HG02981 (cell line): ENCODE results near the gene CCDC33.

Experiments used
- ATAC-seq: cut with Tn5 transposase; IDR thresholded peaks from one replicate; pipeline ENCODE4 v1.9.1; 2021; ENCODE audit warnings: mild to moderate bottlenecking, moderate library complexity; ENCODE audit not compliant: unreplicated experiment

CCDC33 gene

DNA sequence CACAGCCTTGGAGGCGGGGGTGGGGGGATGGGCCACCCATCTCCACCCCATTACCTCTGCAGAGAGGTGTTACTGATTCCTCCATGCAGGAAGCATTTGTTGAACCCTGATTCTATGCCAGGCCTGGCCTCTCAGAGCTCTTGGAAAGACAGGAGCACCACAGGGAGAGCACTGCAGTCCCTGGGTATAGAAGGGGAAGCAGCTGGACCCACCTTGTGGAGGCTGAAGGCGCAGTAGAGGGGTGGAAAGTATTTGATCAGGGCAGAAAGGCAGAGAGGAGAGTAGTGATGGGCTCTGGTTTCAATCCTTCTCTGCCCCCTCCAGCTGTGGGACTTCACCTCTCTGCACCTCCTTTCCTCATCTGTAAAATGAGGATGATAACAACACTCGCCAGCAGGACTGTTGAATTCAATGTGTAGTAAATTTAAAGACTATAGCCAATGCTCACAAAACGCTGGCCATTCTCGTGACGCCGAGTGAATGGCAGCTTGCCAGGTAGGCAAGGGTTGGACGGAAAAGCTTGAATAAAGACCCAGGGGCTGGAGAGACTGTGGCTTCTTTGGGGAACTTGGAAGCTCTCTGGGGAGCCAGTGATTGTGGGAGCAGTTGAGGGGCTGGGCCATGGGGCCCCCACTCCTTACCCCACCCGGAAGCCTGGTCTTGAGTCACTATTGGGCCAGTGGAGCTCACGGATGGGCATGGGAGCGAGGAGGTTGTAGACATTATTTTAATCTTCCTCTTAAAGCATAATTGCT, 8.0 kb upstream of the CCDC33 start:
- ATAC-seq: no peak

DNA sequence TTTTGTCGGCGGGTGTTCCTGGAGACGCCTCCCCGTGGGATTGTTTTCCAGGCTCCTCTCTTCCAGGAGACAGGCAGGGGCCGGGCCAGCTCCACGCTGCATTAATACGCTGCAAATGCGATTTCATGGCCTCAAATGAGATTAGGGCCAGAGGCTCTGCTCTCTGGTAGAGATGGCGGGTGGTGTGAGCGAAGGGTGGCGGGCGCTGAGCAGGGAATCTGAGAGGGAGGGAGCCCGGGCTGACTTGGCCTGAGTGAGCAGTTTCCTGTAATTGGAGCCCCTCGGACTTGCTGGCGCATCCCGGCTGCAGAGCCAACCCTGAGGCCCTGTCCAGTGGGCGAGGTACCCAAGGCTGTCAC, 7.4 kb upstream of the CCDC33 start:
- ATAC-seq: no peak

DNA sequence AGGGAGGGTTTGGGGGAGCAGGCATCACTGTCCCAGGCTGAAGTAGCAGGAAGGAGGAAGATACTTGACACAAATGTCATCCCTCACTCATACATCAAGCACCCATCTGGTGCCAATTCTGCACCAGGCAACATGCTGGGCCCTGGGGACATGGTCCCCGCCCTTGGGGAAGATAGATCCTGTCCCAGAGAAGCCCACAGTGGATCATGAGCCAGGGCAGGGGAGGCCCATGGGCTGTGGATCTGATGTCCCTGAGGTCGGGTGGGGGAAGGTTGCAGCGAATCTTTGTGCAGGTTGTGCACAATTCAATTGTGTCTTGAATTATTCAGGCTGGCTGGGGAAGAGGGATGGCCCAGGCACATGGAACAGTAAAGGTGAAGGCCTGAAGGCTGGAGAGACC, 6.4 kb upstream of the CCDC33 start:
- ATAC-seq: no peak

DNA sequence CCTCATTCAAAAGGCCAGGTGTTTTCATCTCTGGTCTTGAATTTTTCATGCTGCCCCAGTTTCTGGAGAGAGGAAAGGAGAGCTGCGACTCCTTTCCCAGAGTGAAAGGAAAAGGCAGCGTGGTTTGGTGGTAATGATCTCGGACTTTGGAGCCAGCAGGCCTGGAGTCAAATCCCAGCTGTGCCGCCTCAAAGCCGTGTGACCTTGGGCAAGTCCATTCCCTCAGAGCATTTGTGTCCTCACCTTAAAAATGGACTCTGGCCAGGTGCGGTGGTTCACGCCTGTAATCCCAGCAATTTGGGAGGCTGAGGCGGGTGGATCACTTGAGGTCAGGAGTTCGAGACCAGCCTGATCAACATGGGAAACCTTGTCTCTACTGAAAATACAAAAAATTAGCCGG, 4.7 kb upstream of the CCDC33 start:
- no peak for ATAC-seq

DNA sequence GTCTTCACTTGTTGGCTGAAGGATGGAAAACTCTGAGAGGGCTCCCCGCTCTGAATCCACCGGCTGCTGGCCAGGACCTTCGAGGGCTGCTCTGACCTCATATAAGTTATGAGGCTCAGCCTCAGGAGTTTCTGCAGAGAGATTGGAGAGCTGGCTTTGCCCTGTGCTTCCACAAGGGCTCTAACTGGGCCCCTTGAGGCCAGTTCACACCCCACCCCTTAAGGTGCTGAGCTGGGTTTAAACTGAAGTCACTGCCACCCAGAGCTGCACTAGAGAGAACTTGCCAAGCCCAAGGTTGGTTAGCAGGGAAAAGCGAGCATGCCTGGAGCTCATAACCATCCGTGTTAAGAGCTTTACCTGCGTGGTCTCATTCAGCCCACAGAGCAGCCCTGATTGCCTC, 2.8 kb upstream of the CCDC33 start:
- no peak for ATAC-seq

DNA sequence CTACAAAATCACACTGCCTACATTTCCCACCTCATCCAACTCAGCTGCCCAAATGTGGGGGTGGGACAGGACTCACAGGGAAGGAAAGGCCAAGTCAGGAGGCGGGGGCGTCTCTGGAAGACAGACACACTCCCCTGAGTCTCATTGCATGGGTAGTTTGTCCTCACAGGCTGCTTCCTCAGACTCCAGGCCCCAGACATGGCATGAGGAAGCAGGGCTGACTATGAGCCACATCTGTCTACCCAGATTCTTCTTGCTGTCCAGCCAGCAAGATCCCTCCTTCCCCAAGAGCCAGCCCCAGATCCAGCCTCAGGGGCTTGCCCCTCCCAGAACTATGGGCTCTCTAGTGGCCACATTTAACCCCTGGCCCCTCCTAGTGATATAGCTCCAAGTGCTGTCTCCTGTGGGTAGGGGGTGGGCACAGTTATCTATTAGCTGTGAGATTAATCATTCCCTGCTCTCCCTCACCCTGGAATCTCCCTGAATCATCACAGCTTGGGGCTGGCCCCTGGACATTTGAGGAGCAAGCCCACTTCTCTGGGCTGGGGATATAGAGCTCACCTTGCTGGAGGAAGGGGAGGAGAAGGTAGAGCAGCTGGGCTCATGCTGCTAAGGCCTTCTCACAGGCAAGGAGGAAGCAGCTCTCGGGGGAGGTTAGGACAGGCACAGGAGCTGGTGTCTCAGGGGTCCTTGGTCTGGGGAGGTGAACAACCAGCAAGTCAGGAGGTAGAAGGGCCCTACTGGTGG, 2.1 kb upstream of the CCDC33 start:
- ATAC-seq: no peak

DNA sequence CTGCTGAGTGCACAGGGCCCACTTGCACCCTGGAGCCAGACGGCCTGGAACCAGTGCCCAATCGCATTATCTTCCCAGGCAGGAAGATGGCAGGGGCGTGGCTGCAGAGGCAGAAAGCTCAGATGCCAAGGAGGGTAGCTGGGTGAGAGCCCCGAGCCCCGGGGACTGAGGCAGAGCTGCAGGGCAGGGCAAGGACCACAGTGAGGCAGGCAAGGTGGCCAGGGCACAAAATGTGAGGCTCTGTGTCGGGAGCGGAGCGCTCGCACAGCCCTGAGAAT, 1.6 kb upstream of the CCDC33 start:
- ATAC-seq: no peak

DNA sequence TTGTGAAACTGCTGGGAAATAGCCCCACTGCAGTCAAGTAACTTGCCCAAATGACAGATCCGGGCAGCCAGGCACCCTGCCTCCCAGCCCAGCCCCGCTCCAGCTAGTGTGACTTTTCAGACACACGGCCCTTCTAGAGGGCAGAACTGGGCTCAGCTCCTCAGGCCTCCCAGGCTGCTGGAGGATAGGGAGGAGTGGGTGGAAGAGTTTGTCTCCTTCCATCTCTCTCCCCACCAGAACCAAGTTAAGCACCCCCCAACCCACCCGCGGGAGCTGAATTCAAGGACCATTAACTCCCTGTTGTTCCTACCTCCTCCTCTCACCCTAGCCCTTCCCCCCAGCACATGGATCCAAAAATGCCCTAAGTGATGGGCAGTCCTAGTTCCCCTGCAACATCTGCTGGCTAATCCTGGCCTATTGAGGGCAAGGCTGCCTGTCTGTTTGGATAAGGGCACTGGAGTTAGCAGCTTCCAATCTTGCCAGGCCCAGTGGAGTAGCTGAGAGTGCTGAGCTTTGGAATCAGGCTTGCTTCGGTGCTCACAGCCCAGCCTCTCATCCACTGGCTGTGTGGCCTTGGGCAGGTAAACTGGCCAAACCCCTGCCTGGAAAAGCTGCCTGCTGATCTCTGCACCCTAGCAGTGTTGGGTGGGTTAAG, 3.1 kb downstream of the CCDC33 start:
- no peak for ATAC-seq

DNA sequence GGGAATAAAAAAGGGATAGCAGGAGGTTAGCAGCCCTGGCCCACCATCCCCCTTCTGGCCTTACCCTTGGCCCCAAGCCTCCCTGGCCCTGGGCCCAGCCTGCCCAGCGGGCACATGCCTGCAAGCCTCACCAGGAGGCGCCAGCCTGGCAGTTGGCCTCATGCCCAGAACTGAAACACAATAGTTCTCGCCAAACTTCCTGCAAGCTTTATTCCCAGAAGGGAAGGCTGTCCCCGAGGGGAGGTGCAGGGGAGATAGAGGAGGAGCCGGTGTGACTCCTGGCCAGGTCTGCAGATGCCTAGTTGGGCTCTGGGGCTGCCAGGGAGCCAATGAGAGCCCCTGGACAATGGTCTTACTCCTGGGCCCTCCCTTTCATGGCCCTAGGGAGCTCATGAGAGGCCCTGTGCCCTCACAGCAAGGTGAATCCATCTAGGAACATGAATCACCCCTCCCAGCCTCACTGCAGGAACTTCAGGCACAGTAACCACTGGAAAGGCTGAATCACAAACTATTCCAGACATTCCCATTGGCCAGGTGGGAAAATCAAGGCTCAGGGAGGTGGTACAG, 4.0 kb downstream of the CCDC33 start:
- ATAC-seq: no peak

DNA sequence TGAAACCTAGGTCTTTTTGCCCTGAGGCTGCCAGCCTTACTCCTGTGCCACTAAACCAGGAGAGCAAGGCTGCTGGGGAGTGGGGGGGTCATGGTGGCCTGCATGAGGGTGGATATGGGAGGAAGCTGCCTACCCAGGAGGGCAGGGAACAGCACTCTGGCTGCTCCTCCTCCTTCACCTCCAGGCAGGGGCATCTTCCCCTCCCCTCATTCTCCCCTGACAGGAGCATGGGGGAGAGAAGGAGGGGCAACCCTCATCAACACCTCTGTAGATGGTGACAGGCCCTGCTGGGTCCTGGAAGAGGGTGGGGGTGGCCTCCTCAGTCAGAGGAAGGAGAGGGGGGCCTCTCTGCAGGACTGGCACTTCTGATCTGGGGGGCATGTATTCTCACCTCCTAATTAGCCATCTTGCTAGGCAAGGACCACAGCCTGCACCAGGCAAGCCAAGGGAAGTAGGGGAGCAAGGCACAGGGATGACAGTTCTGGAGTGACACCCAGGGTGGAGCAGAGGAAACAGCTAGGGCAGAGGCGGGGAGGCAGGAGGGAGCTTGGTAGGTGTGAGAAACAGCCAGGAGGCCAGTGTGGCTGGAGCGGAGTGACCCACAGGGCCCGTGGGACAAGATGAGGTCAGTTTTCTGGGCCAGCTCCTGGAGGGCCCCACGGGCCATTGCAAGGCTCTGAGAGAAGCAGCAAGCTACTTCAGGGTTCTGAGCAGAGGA, 4.9 kb downstream of the CCDC33 start:
- no peak for ATAC-seq

DNA sequence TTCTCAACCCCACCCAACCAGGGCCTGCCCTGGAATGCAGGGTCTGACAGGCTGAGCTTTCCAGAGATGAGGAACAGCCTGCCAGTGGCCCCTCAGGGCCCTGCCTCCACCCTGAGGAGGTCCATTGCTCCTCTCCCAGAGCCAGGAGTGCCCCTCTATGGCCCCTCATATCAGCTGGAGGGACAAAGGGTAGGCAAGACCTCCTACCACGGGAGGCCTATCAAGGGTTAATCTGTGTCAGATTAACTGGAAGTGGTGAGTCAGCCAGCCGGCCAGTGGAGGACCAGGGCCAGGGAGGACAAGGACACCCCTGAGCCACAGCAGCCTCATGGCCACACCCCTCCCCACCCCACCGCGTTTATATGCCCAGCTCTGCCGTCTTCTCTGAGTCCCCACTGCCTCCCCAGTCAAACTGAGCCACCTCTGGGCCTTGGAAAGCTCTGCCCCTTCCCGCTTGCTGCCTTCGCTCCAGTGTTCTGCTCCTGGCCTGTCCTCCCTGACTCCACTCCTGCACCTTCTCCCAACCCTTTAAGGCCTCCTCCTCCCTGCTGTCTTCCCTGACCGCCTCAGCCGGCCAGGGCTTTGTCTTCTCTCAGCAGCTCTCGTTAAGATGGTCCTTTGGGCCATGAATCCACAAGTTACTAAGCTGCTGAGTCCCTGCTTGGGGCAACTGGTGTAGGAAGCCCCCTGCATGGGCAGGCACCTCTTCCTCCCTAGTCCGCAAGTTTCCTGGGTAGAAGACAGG, 6.5 kb downstream of the CCDC33 start:
- no peak for ATAC-seq

DNA sequence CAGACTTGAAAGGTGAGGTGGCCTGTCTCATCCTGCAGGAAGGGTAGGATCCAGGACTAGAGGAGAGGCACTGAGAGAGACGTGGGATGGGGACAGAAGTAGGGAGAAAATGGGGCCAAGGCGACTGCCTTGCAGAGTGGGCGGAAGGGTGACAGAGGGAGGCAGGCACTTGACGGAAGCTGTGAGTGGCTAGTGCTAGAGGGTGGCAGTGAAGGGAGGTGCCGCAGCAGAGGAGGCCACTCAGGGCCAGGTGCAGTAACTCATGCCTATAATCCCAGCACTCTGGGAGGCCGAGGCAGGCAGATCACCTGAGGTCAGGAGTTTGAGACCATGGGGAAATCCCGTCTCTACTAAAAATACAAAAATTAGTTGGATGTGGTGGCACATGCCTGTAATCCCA, 7.3 kb downstream of the CCDC33 start:
- ATAC-seq: no peak

DNA sequence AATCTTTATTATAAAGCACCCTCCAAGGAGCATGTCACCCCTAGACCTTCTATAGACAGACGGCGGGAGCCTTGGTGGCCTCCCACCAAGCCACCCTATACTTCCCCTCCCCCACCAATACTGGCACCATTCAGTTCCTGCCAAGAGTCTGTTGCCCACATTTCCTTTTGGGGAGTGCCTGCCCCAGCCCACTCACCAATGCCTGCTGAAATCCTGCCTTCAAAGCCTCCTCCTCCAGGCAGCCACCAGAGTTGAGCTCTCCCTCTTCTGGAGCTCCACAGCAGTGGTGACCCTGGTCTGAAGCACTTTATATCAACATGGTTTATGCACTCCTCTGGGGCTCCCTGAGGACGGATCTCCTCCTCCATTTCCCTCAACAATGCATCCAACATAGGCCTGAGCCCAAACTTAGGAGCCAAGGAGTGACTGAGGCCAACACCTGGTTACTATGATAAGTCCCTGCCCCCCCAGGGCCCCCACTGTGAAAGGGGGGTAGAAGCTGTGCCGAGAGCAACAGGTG, 8.8 kb downstream of the CCDC33 start:
- ATAC-seq: no peak

DNA sequence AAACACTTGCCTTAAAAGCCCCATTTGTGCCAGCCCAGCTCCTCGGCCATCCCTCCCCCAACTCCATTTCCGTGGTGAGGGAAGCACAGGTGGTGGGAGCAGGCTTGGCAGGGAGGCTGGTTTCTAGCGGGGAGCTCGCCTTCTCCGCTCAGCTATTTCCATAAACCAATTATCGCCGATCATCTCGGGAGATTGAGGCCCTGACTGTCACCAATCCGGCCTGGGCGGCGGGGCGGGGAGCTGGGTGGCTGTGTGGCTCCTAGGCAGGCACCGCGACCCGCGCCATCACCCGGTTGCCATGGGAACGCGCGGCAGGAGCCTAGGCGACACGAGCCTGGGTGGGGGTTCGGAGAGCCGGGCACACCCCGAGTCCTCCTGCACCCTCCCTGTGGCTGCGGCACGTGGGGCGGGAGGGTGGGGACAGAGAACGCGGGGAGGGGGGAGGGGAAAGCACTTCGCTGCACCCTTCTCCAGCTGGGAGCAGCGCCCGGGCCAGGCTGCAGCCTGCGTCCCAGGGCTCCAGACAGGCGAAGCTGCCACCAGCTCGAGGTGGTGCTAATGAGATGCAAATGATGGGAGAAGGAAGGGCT, 9.3 kb downstream of the CCDC33 start:
- ATAC-seq: no peak

DNA sequence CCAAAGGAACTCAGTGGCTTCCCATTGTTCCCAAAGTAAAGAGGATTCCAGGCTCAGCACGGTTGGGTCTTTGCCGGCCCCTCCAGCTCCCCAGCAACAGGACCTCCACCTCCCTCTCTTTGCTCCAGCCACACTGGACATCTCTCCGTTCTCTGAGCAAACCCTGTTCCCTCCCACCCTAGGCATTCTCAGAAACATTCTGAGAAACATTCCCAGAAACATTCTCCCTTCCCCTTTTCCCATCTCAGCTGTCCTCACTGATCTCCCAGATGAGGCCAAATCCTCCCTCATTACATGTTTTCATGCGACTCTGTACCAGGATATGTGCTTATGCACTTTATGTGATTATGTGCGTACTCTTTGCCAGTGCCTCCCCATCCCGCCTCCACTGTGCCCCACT, 14.1 kb downstream of the CCDC33 start:
- ATAC-seq: no peak

DNA sequence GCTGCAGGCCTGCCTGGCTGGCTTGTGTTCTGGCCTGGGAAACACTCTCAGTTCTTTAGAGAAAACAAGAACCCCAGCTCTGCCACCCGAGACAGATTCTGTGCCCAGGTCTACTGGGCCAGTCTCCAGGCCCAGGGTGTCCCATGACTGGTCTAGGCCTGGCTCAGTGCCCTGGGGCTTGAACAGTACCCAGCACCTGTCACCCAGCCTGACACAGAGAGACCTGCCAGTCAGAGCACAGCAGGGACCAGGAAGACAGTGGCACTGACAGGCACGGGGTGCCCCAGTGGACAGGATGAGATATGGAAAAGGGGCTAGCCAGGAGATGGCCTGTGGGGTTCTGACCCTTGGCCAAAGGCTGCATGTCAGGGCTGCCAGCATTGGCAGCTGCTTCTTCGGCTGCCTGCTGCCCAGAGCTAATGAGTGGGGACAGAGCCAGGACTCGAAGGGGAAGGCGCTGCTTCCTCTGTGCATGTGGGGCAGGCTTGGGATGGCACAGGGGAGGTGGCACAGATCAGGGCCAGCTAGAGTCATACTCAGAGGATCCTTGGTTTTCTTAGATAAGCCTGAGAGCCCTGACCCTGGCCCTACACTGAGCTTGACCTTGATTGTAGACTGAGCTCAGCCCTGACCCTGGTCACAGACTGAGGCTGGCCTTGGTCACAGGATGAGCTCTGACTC, 15.1 kb downstream of the CCDC33 start:
- no peak for ATAC-seq

DNA sequence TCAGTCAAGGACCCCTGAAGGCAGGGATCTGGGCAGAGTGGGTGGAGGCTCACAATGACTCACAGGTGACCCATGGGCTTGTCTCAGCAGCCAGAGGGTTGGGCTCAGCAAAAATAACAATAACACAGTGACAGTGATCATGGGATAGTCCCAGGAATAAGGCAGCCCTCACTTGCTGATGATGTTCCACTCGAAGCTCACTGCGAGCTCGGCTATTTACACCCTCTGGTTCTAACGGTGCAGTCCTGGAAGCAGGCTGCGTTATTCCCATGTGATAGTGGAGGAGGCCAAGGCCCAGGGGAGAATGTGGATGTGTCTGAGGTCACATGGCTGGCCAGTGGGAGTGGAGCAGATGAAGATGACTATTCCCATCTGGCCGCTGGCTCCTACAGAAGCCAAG, 16.2 kb downstream of the CCDC33 start:
- no peak for ATAC-seq

DNA sequence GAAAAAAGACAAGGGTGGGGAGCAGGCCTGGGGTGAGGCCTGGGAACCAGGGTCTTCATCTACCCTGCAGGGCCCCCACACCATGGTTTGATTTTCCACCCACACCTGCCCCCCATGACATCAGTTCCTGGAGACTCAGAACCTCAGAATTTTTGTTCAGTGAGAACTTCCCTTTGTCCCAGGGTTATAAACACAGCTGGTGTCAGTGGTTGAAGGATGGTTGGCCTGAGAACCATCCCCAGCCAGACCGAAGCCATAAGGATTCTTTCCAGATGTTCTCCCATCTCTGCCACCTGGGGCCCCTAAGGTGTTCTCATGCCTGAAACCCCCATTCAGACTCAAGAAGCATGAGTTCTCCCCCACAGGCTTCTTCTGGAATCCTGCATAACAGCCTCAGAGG, 16.6 kb downstream of the CCDC33 start:
- no peak for ATAC-seq

DNA sequence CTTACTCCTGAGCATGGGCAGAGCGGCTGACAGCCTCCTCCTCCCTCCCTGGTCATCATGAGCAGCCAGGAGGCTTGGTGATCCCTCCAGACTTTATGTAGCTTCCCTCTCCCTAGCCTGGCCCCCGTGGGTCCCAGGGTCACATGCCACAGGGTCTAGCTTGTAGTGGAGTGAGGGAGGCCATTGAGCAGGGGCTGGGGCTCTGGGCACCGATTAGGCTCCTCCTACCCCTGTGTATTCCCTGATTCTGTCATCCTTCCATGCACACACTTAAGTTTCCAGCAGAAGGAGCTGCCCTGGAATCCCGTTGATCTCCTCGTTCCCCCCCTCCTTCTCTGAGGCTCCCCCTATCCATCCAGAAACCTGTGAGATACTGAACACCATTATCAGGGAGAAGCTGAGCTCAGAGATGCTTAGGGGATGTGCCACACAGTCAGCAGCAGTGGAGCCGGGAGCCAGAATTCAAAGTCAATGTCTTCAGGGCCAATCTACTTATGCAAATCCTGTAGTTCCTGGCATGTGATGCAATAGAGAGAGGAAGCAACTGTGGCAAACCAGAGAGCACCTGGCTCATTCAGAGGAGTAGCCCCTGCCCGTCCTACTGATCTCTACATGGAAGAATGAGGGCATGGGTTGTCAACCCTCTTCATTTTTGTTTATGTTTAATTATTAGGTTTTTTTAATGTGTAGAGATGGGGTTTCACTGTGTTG, 17.2 kb downstream of the CCDC33 start:
- ATAC-seq: no peak
